DMS53 treated with DMSO at 0.1 percent for 48 hours (cell line): Measurements from ENCODE around the gene PDLIM7.

ENCODE experiments used
- DNase-seq: peaks from one replicate; lab custom pipeline; 2025; ENCODE audit not compliant: unreplicated experiment; lab: John Stamatoyannopoulos, UW

PDLIM7 gene

DNA sequence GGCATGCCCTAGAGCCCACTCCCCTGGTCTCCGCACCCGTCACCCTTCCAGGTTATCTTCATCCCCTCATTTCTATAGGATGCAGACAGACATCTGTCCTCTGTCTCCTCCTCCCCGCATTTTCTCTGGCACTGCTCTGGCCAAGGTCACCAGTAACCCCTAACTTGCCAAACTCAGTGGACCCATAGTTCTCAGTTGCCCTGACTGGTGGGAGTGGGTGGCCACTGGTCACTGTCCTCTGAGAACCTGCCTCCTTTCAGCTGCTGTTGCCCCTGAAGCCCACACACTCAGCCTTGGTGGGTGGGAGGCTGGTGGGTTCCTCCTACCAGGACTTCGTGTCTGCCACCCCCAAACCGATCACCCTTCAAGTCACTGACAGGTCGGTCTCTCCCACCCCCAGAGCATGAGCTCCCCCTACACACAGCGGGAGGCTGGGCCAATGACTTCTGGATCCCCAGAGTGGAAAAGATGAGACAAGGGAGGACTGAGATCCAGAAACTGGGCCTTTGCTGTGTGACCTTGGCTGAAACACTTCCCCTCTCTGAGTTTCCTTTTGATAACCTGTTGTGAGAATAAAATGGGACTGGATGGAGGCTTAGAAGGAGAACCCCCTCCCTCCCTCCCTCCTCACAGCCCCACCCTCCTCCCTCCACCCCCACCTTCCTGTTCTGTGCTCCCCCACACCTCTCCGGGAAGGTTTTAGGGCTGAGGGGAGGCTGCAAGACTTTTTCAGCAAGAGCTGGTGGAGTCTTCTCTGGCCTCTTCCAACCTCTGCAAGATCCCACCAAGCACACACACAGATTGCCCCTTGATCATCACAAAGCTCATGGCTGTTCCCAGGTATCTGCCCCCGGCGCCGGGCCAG lies 21.6 kb downstream of the PDLIM7 start:
- DNase-seq = no peak

DNA sequence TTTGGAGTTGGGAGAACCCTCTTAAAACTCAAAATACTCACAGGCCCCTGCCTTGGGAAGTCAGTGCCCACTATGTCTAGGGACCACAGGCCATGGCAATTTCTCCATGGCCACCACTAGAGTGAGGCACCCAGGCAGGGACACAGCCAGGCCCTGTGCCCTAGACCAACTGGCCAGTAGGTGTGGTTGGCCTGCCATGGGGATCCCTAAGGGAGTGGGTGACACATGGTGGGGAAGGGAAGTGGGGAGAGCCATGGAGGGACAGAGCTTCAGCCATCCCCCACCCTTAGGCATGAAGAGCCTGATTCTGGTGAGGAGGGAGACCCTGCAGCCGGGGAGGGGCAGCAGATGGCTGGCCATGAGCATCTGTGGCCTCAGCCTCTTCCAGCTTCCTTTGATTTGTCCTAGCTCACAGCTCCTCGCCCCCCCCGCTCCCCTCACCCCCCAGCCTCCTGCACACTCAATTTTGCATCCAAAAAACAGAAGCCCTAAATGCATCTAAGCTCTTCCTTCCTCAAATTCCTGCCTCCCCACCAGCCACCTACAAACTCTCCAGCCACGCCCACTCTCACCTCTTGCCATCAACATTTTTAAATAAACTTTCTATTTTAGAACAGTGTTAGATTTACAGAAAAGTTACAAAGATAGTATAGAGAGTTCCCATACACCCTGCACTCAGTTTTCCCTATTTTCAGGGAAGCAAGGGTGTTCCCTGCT lies 22.4 kb downstream of the PDLIM7 start:
- no peak for DNase-seq

DNA sequence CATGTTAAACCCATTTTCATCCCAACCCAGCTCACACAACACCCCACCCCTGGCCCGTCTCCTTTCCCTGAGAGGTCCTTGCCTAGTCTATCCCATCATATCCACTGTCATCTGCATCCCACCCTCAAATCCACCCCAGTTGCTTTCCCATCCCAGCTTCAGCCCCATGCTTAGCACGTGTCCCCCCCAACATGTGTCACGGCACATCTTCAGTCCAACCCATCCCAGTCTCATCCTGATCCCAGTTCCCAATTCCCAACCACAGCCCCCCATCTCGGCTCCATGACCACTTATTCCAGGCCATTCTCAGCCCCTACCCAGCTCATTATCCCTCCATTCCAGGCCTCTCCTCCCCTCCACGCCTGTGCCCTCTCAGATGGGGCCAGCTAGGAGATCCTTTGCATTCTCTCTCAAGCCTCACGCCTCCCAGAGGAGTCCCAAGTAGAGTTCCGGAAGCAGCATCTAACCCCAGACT lies 23.4 kb downstream of the PDLIM7 start:
- DNase-seq = no peak

DNA sequence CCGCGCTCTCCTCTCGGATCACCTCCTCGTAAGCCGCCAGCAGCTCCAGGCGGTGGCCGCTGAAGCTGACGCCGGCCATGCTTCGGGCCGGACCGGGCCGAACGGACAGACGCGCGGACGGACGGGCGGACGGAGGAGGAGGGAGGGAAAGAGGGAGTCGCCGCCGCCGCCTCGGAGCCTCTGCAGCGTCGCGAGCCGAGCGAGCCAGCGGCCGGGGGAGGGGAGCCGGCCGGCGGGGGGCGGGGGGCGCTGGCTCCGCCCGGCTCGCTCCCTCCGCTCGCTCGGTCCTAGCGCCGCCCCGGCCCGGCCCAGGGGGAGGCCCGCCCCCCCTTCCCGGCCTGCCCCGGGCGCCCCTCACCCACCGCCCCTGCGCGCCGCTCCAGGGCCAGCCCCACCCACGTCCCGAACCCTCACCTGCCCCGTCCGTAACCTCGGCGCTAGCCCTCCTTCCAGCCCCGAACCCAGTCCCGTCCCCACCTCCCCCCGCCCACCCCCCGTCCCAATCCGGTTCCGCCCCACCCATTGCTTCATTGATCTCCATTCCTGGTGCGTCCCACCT lies 23.9 kb downstream of the PDLIM7 start, which contains the start of gene DBN1:
Gene DBN1, minus strand, starts transcription at position 192 of the 559 bp plus-strand sequence. Its CDS starts 113 bp downstream, at position 79.
- DNase-seq = no peak

DNA sequence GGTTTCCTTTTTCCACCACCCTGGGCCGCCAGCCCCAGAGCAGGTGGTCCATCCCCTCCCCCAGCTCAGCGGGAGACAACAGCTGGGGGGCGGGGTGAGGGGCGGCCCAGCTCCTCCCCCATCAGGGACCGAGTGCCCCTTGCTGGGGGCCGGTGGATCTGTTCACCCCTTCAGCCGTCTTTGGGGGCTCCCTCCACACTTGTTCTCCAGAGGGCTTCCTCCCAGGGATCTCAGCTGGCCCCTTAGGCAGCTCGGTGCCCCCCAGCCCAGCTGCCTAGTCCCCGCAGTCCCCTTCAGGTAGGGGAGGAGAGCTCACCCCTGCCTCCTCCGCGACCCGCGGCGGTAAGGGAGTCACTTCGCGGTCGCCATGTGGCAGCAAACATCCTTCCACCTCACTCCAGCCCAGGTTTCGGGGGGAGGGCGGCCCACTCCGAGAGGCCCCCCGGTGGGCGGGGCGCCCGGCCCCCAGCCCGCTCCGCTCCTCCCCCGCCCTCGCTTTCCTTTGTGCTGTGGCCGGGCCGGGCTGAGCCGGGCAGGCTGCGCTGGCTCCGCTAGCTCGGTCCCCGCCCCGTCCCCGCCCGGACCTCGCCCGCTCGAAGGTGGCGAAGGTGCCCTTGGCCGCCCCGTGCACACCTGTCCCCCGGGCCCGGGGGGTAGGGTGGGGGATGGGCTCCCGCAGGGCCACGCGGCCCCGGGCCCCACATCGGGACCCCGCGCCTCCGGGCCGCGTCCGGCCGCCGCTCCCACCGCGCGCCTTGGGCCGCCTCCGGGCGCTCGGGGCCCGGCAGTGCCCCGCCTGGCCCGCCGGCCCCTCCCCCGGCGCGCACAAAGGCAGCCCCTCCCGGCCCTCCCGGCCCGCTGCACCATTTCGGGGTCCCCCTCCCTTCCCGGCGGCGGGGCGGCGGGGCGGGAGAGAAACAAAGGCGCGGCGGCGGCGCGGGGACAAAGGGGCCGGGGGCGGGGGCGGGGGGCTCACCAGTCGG lies 24.7 kb downstream of the PDLIM7 start:
- DNase-seq = peak; percentile 6

GRCh38 chr5:177471610-177472356 lies 25.6 kb downstream of the PDLIM7 start:
- DNase-seq = no peak

GRCh38 chr5:177470759-177471536 lies 26.5 kb downstream of the PDLIM7 start:
- no peak for DNase-seq

DNA sequence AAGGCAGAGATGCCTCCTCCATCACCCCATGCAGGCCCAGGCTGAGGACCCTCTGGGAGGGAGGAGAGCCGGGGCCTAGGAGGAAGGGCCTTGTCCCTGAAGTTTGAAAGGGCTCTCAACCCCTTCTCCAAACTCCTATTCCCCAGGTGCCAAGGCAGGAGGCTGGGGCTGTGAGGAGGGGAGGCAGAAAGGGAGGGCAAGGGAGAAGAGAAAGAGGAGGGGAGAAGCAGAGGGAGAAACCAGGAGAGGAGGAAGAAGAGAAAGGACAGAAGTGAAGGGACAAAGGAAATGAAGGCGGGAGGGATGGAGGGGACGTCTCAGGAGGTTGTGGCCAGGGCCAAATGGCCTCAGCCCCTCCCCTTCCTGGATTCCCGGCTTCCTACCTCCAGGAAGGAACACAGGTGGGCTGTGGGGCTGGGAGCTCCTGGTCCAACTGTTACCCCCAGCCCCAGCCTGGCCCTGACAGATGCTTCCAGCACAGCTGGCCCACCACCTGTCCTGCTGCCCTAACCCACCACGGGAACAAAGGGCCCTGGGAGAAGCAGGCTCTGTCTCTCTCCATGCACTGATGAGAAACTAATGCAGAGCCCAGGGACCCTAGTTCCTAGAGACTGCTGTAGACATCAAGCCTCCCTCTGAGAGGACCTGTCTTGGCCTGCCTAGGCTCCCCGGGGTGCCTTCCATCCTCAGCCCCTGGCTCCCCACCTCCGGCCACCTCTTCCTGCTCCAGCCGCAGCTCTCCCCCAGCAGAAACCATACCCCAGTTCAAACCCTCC lies 27.5 kb downstream of the PDLIM7 start:
- no peak for DNase-seq

GRCh38 chr5:177468685-177469628 lies 28.4 kb downstream of the PDLIM7 start:
- no peak for DNase-seq

GRCh38 chr5:177468329-177468684 lies 29.1 kb downstream of the PDLIM7 start:
- no peak for DNase-seq

- no peak for DNase-seq
Observed at GRCh38 chr5:177467436-177467835, 30.0 kb downstream of the PDLIM7 start.

DNA sequence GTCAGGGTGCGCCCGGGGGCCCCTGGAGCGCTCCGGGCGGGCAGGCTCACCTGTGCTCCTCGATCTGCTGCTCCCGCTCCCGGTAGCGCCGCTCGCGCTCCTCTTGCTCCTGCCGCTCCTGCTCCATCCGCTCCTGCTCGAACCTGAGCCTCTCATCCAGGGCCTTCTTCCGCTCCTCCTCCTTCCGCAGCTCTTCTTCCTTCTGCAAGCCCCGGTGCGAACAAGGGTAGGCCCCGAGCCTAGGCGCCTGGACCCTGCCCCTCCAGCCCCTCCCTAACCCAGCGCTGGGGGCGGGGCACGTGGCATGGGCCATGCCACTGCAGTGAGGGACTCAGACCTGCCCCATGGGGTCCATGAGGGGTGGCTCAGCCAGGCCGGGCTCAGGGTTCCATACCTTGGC lies 30.5 kb downstream of the PDLIM7 start:
- DNase-seq = no peak

DNA sequence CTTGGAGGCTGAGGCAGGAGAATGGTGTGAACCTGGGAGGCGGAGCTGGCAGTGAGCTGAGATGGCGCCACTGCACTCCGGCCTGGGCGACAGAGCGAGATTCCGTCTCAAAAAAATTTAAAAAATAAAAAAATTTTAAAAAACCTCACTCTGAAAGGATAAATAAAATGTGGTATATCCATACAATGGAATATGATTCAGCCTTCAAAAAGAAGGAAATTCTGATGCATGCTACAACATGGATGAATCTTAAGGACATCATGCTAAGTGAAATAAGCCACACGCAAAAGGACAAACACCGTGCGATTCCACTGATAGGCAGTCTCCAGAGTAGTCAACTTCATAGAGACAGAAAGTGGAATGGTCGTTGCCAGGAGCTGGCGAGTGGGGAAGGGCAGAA lies 32.4 kb downstream of the PDLIM7 start:
- DNase-seq = no peak

DNA sequence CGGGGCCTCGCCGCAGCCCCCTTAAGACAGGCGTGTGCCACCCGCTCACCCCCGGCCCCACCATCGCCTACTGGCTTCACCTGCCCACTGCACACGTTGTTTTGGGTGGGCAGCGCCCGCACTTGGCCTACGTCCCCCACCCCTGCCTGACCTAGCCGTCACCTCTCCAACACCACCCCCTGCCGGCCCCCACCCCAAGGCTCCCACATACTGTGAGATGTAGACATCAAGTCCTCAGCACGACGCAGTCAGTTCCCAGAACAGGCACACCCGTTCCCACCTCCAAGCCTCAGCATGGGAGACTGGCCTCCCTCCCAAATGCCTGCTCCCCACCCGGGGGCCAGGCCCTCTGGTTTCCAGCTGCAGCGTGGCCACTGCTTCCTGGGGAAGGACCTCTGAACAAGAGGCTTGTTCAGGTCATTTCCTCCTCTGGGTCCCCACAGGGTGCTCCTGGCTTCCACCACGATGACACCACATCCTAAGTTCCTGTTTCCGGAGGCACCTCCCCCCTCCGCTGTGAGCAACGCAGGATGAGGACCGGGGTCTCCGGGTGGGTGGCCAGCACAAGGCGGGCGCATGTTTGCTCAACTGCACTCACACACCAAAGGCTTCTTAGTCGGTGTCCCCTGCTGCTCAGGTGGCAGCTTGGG lies 35.3 kb downstream of the PDLIM7 start:
- no peak for DNase-seq

DNA sequence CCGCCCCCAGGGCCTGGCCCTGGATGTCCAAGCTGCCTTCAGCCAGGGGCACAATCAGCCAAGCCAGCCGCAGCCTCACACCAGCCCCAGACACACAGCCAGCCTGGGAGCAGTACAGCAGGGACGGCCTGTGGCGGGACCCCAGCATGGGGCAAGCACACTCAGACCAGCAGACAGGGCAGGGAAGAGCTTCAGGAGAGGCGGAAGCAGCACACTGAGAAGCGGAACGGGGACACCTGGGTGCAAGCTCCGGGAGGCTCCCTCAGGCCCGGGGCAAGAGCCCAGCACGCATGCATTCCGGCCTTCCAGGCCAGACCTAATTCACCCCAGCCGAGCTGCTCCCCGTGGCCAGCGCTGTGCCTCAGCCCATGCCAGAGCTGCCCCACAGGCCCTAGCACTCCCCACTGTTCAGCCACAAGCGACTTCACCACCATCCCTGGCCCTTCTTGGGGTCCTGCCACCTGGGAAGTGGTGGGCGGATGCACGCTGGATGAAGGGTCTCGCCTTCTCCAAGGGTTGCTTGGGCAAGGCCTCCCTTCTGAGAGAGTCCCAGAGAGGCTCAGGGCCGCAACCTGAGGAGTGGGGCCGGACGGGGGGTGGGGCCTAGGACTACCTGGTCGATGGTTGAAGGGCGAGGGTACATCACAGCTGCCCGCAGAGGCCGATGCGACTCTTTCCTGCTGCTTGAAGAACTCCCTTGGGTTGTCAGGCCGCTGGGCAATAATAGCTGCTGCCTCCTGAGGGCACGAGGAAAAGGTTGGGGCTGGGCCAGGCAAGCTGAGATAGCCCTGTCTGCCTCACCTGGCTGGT lies 37.4 kb downstream of the PDLIM7 start:
- no peak for DNase-seq

DNA sequence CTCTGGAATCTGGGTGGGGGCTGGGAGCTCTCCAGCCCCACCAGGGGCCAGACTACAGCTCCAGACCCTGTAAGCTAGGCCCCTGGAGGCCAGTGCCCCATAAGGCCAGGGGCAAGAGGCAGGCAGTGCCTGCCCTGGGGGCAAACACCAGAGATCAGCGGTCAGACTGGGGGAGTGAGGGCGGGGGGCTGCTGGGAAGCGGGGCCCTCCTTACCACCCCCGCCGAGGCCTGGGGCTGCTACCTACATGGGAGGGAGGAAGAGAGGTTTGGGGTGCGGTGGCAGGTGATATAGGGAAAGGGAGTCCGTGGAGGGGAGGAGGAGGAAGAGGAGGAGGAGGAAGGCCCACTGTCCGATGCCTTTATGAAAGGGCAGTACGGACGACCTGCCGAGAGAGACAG lies 38.0 kb downstream of the PDLIM7 start:
- no peak for DNase-seq
